ENCODE data around the gene LAMP1.

GRCh38 chr13:113252516-113253095 lies 44.4 kb upstream of the LAMP1 start:
- TF ChIP-seq MAX (IDR thresholded peaks at IDR 0.05) (no peak), EP300 (IDR thresholded peaks at IDR 0.05; ENCODE audit: borderline replicate concordance) (no peak), REST (IDR thresholded peaks at IDR 0.05; ENCODE audit: low read depth) (no peak), CREB1 (IDR thresholded peaks at IDR 0.05; ENCODE audit: low read depth) (no peak), CEBPB (IDR thresholded peaks at IDR 0.05) (no peak), RAD21 (IDR thresholded peaks at IDR 0.05; ENCODE audit: low read depth) (no peak), TAF1 (IDR thresholded peaks at IDR 0.05; ENCODE audit: low read depth) (no peak), TEAD4 (IDR thresholded peaks at IDR 0.05) (no peak), EGR1 (IDR thresholded peaks at IDR 0.05) (no peak), YY1 (IDR thresholded peaks at IDR 0.05; ENCODE audit: low read depth) (no peak), USF1 (IDR thresholded peaks at IDR 0.05) (no peak), FOXM1 (IDR thresholded peaks at IDR 0.05; ENCODE audit: borderline replicate concordance, low read depth) (no peak)
